WTC11 (cell line): Measurements from ENCODE around the gene SIX6.
A peak's percentile ranks its signal among the peaks of the same experiment; 100 is the strongest.

ENCODE experiments used
- ATF1 ChIP-seq: sonication (generic); formaldehyde crosslinking; IDR thresholded peaks from 2 replicates; pipeline ENCODE4 v1.8.1; 2023; ENCODE audit warnings: mild to moderate bottlenecking, moderate library complexity, missing genetic modification reagents
- CTCF ChIP-seq: fragments of 200-600 bp; IDR thresholded peaks from 2 replicates; pipeline ENCODE4 v1.8.0; 2022; ENCODE audit warnings: antibody characterized with exemption
- E2F4 ChIP-seq: sonication (generic); formaldehyde crosslinking; IDR thresholded peaks from 2 replicates; pipeline ENCODE4 v1.8.1; 2022; ENCODE audit warnings: low read depth, mild to moderate bottlenecking, moderate library complexity, missing genetic modification reagents, borderline replicate concordance
- IRF1 ChIP-seq: sonication (generic); formaldehyde crosslinking; IDR thresholded peaks from 2 replicates; pipeline ENCODE4 v1.8.0; 2023; ENCODE audit warnings: missing genetic modification reagents
- JUN ChIP-seq: sonication (generic); formaldehyde crosslinking; IDR thresholded peaks from 2 replicates; pipeline ENCODE4 v1.8.0; 2023; ENCODE audit warnings: mild to moderate bottlenecking, missing genetic modification reagents
- KAT7 ChIP-seq: sonication (generic); formaldehyde crosslinking; IDR thresholded peaks from 2 replicates; pipeline ENCODE4 v1.8.1; 2023; ENCODE audit warnings: missing genetic modification reagents, mild to moderate bottlenecking, borderline replicate concordance
- MLX ChIP-seq: sonication (generic); formaldehyde crosslinking; IDR thresholded peaks from 2 replicates; pipeline ENCODE4 v1.8.1; 2023; ENCODE audit warnings: mild to moderate bottlenecking, missing genetic modification reagents, moderate library complexity
- PRDM15 ChIP-seq: sonication (generic); formaldehyde crosslinking; IDR thresholded peaks from 2 replicates; pipeline ENCODE4 v1.8.0; 2022; ENCODE audit warnings: missing genetic modification reagents
- PREB ChIP-seq: sonication (generic); formaldehyde crosslinking; IDR thresholded peaks from 2 replicates; pipeline ENCODE4 v1.8.1; 2022; ENCODE audit warnings: mild to moderate bottlenecking, missing genetic modification reagents, moderate library complexity, borderline replicate concordance
- RELA ChIP-seq: sonication (generic); formaldehyde crosslinking; IDR thresholded peaks from 2 replicates; pipeline ENCODE4 v1.8.1; 2022; ENCODE audit warnings: missing genetic modification reagents, mild to moderate bottlenecking, borderline replicate concordance
- TCF7 ChIP-seq: sonication (generic); formaldehyde crosslinking; IDR thresholded peaks from 2 replicates; pipeline ENCODE4 v1.8.0; 2022; ENCODE audit warnings: mild to moderate bottlenecking, low read depth, missing genetic modification reagents, moderate library complexity
- TEAD1 ChIP-seq: sonication (generic); formaldehyde crosslinking; IDR thresholded peaks from 2 replicates; pipeline ENCODE4 v1.8.0; 2022; ENCODE audit warnings: mild to moderate bottlenecking, missing genetic modification reagents
- TEAD4 ChIP-seq: sonication (generic); formaldehyde crosslinking; IDR thresholded peaks from 2 replicates; pipeline ENCODE4 v1.8.0; 2022; ENCODE audit warnings: mild to moderate bottlenecking, missing genetic modification reagents

GRCh38 chr14:60485598-60486251 lies 23.2 kb upstream of the SIX6 start, which contains the start of gene C14orf39:
- TF ChIP-seq TCF7 (CRISPR knock-in tag) (no peak), PREB (CRISPR knock-in tag) (no peak), ATF1 (CRISPR knock-in tag) (no peak), CTCF (no peak), TEAD4 (CRISPR knock-in tag) (0 out of 2 replicates have a peak, but pooled peaks have one; percentile 21), PRDM15 (CRISPR knock-in tag) (no peak), JUN (CRISPR knock-in tag) (no peak), E2F4 (CRISPR knock-in tag) (no peak; the same call in 1 of the 2 replicates), IRF1 (CRISPR knock-in tag) (0 out of 2 replicates have a peak, but pooled peaks have one; percentile 68), RELA (CRISPR knock-in tag) (no peak), KAT7 (CRISPR knock-in tag) (no peak; the same call in 1 of the 2 replicates), MLX (no peak), TEAD1 (CRISPR knock-in tag) (peak; percentile 51; the same call in 1 of the 2 replicates)
